Smooth muscle cell of trachea (primary cell): ENCODE measurements around the gene SYT11. TPM values are rescaled to one million over a fixed set of nuclear protein-coding genes. Genes with fewer than 3 reads are reported as not detected.

ENCODE experiments used
- total RNA-seq: library from RNA; depleted of rRNA; stranded (reverse); fragments of >200 nt; gene quantifications from 2 replicates; pipeline ENCODE4 v1.2.1, GENCODE V29; 2014

Gene SYT11, protein sequence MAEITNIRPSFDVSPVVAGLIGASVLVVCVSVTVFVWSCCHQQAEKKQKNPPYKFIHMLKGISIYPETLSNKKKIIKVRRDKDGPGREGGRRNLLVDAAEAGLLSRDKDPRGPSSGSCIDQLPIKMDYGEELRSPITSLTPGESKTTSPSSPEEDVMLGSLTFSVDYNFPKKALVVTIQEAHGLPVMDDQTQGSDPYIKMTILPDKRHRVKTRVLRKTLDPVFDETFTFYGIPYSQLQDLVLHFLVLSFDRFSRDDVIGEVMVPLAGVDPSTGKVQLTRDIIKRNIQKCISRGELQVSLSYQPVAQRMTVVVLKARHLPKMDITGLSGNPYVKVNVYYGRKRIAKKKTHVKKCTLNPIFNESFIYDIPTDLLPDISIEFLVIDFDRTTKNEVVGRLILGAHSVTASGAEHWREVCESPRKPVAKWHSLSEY
- 50.8 and 57.1 TPM in 2 replicates for total RNA-seq

GRCh38 chr1:155859234-155859829, at the start of gene SYT11:
Gene SYT11, plus strand, starts transcription at chr1:155859567. Its CDS starts 195 bp downstream, at chr1:155859762.

GRCh38 chr1:155856975-155857930, 2.1 kb upstream of the SYT11 start, which contains the start of gene GON4L:
Gene GON4L, minus strand, starts transcription at chr1:155857214. Its CDS starts 3,434 bp downstream, at chr1:155853780.

GRCh38 chr1:155911156-155912055, 52.0 kb downstream of the SYT11 start, which contains the start of gene RIT1:
Gene RIT1, minus strand, starts transcription at chr1:155911349. Its CDS starts 588 bp downstream, at chr1:155910761.

GRCh38 chr1:155934097-155934935, 74.9 kb downstream of the SYT11 start, which contains the start of gene KHDC4:
Gene KHDC4, minus strand, starts transcription at chr1:155934413. Its CDS starts 40 bp downstream, at chr1:155934373.

Other genes starting within 250 kb of the SYT11 start
- gene MSTO1, start 249.3 kb upstream of the SYT11 start, total RNA-seq, result 23.7 and 25.5 TPM in 2 replicates
- gene YY1AP1, start 170.8 kb upstream of the SYT11 start, total RNA-seq, result 43.5 and 74.8 TPM in 2 replicates
- 62.5 and 96.4 TPM in 2 replicates for gene DAP3, start 170.5 kb upstream of the SYT11 start, total RNA-seq
- gene GON4L, start 2.4 kb upstream of the SYT11 start, total RNA-seq, result 30.8 and 34.9 TPM in 2 replicates
- gene RIT1, start 51.8 kb downstream of the SYT11 start, total RNA-seq, result 33.4 and 49.2 TPM in 2 replicates
- 23.1 and 26.5 TPM in 2 replicates for gene KHDC4, start 74.8 kb downstream of the SYT11 start, total RNA-seq
- not detected in 2 replicates for gene RXFP4, start 82.1 kb downstream of the SYT11 start, total RNA-seq
- gene ARHGEF2, start 119.0 kb downstream of the SYT11 start, total RNA-seq, result 109 and 173 TPM in 2 replicates
- gene SSR2, start 161.4 kb downstream of the SYT11 start, total RNA-seq, result 512 and 711 TPM in 2 replicates
- gene UBQLN4, start 194.2 kb downstream of the SYT11 start, total RNA-seq, result 10.9 and 12.9 TPM in 2 replicates
- 49.6 and 72.1 TPM in 2 replicates for gene LAMTOR2, start 195.2 kb downstream of the SYT11 start, total RNA-seq
- gene RAB25, start 201.6 kb downstream of the SYT11 start, total RNA-seq, result not detected in 2 replicates
- 0.73 and 2.0 TPM in 2 replicates for gene MEX3A, start 222.9 kb downstream of the SYT11 start, total RNA-seq